ENCODE measurements around the gene MYL4. TPM values are rescaled to one million over a fixed set of nuclear protein-coding genes. Genes with fewer than 3 reads are reported as not detected.

The MYL4 gene
- total and polyA plus RNA-seq, 10 of the 15 experiments (the other 5 are each of a cell fraction or from before 2014, with no cell fraction given), result 0.23 to 1.6 (median 0.58) TPM; not detected in 3

GRCh38 chr17:47212458-47212857 lies 3.3 kb downstream of the MYL4 start (continued):
- TF ChIP-seq BHLHE40 (IDR thresholded peaks at IDR 0.05; ENCODE audit: borderline replicate concordance in 1 of 2, low read depth in 2 of 2, low read length in 1 of 2), result no peak
- no peak for TF ChIP-seq MTA2 (IDR thresholded peaks at IDR 0.05; ENCODE audit: low read depth)
- TF ChIP-seq RELB (IDR thresholded peaks at IDR 0.05; ENCODE audit: low read depth), result no peak
- TF ChIP-seq ZSCAN29 (IDR thresholded peaks at IDR 0.05), result no peak
- TF ChIP-seq SMAD5 (IDR thresholded peaks at IDR 0.05; ENCODE audit: low read depth), result no peak
- TF ChIP-seq, protein P1, sequence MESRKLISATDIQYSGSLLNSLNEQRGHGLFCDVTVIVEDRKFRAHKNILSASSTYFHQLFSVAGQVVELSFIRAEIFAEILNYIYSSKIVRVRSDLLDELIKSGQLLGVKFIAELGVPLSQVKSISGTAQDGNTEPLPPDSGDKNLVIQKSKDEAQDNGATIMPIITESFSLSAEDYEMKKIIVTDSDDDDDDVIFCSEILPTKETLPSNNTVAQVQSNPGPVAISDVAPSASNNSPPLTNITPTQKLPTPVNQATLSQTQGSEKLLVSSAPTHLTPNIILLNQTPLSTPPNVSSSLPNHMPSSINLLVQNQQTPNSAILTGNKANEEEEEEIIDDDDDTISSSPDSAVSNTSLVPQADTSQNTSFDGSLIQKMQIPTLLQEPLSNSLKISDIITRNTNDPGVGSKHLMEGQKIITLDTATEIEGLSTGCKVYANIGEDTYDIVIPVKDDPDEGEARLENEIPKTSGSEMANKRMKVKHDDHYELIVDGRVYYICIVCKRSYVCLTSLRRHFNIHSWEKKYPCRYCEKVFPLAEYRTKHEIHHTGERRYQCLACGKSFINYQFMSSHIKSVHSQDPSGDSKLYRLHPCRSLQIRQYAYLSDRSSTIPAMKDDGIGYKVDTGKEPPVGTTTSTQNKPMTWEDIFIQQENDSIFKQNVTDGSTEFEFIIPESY (IDR thresholded peaks at IDR 0.05), result no peak

GRCh38 chr17:47213540-47213939 lies 4.4 kb downstream of the MYL4 start:
- ChIA-PET CTCF (interaction anchor here (1.2 to 1.5 kb wide), 2 partner anchors 16 to 27 kb away, joined by 4 to 5 read pairs; no protein-coding TSS in a partner anchor), RAD21 (ENCODE audit: unreplicated experiment) (no interaction called here), POLR2A (no interaction called here), SMC1A (ENCODE audit: uncharacterized antibody, unreplicated experiment) (no interaction called here)
- H3K79me2 ChIP-seq (ENCODE audit: control insufficient read depth, insufficient read depth, low read length), result no peaks in the 10 kb centered on the region
- H3K9me3 ChIP-seq (replicated peaks; ENCODE audit: control insufficient read depth, insufficient read depth, low read length), result no peaks in the 10 kb centered on the region
- H3K9ac ChIP-seq (ENCODE audit: control insufficient read depth, insufficient read depth, low read length), result no peak overlapping the region
- H3K36me3 ChIP-seq (ENCODE audit: control insufficient read depth in 2 of 2, insufficient read depth in 2 of 2, low read length in 1 of 2), result no peaks in the 10 kb centered on the region
- H2AFZ ChIP-seq (ENCODE audit: control insufficient read depth, low read depth, low read length), result no peak overlapping the region
- FAIRE-seq, result no peak
- no peaks in the 10 kb centered on the region for H4K20me1 ChIP-seq (ENCODE audit: control insufficient read depth, insufficient read depth)
- DNase-seq (ENCODE audit: low read depth, low spot score), result no peak
- no peak overlapping the region for H3K27ac ChIP-seq (ENCODE audit: control insufficient read depth, insufficient read depth)
- no peak overlapping the region for H3K4me2 ChIP-seq (ENCODE audit: control insufficient read depth, insufficient read depth)
- in situ Hi-C loops (cut with MboI) (no loop called here), intact Hi-C loops (cut with micrococcal nuclease; ENCODE audit: unreplicated experiment) (no loop called here)
- no peak overlapping the region for H3K4me3 ChIP-seq
- peaks cover 4% of the 10 kb centered on the region for H3K4me1 ChIP-seq (ENCODE audit: control insufficient read depth, insufficient read depth, low read length)
- no TSS peak for BruUV-seq (replicated peaks)
- no peak for ATAC-seq
- no peaks in the 10 kb centered on the region for H3K27me3 ChIP-seq (replicated peaks in 1 of 2; ENCODE audit: control insufficient read depth in 2 of 2, insufficient read depth in 2 of 2, low read length in 1 of 2)
- WGBS (ENCODE audit: insufficient coverage, insufficient replicate concordance, low lambda C conversion rate, missing lambda C conversion rate), result 40% methylated on average over 4 of the region's 4 CpGs
- TF ChIP-seq SIN3A (IDR thresholded peaks at IDR 0.05; ENCODE audit: low read depth, low read length) (no peak), FOS (IDR thresholded peaks at IDR 0.05; ENCODE audit: borderline replicate concordance, extremely low read depth, insufficient read length) (no peak), DPF2 (IDR thresholded peaks at IDR 0.05) (no peak), RFX5 (IDR thresholded peaks at IDR 0.05; ENCODE audit: low read depth, low read length) (no peak), IRF5 (IDR thresholded peaks at IDR 0.05; ENCODE audit: borderline replicate concordance) (no peak), SMC3 (IDR thresholded peaks at IDR 0.05; ENCODE audit: borderline replicate concordance, low read length) (no peak), RELB (IDR thresholded peaks at IDR 0.05; ENCODE audit: low read depth) (no peak), RB1 (IDR thresholded peaks at IDR 0.05; ENCODE audit: borderline replicate concordance) (no peak)
- TF ChIP-seq, protein P2, sequence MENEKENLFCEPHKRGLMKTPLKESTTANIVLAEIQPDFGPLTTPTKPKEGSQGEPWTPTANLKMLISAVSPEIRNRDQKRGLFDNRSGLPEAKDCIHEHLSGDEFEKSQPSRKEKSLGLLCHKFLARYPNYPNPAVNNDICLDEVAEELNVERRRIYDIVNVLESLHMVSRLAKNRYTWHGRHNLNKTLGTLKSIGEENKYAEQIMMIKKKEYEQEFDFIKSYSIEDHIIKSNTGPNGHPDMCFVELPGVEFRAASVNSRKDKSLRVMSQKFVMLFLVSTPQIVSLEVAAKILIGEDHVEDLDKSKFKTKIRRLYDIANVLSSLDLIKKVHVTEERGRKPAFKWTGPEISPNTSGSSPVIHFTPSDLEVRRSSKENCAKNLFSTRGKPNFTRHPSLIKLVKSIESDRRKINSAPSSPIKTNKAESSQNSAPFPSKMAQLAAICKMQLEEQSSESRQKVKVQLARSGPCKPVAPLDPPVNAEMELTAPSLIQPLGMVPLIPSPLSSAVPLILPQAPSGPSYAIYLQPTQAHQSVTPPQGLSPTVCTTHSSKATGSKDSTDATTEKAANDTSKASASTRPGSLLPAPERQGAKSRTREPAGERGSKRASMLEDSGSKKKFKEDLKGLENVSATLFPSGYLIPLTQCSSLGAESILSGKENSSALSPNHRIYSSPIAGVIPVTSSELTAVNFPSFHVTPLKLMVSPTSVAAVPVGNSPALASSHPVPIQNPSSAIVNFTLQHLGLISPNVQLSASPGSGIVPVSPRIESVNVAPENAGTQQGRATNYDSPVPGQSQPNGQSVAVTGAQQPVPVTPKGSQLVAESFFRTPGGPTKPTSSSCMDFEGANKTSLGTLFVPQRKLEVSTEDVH (IDR thresholded peaks at IDR 0.05; ENCODE audit: low read depth, partially characterized antibody), result no peak

All from GM12878 (cell line).